GM23248 (cell line): Measurements from ENCODE around the gene NAT8L.

ENCODE experiments used
- EZH2 ChIP-seq: fragments of 200-600 bp; sonication (generic); IDR thresholded peaks from 2 replicates; pipeline ENCODE4 v1.6.1; 2018; ENCODE audit warnings: antibody characterized with exemption, mild to moderate bottlenecking; ENCODE audit not compliant: insufficient read depth, poor library complexity, severe bottlenecking
- EZH2phosphoT487 ChIP-seq: fragments of 200-600 bp; sonication (generic); IDR thresholded peaks from 2 replicates; pipeline ENCODE4 v1.6.1; 2018; ENCODE audit warnings: antibody characterized with exemption, moderate library complexity, mild to moderate bottlenecking, low read depth; ENCODE audit not compliant: insufficient read depth

- TF ChIP-seq EZH2 (no peak), EZH2phosphoT487 (no peak)
These were observed 7.0 kb downstream of the NAT8L start for GRCh38 chr4:2066011-2066551.
